ENCODE results near the gene ZBED1.
"Not testable (repeated sequence)": the region's sequence is repeated elsewhere in the genome, so short reads cannot be mapped to it uniquely, and the experiment has no call there.

Gene ZBED1

DNA sequence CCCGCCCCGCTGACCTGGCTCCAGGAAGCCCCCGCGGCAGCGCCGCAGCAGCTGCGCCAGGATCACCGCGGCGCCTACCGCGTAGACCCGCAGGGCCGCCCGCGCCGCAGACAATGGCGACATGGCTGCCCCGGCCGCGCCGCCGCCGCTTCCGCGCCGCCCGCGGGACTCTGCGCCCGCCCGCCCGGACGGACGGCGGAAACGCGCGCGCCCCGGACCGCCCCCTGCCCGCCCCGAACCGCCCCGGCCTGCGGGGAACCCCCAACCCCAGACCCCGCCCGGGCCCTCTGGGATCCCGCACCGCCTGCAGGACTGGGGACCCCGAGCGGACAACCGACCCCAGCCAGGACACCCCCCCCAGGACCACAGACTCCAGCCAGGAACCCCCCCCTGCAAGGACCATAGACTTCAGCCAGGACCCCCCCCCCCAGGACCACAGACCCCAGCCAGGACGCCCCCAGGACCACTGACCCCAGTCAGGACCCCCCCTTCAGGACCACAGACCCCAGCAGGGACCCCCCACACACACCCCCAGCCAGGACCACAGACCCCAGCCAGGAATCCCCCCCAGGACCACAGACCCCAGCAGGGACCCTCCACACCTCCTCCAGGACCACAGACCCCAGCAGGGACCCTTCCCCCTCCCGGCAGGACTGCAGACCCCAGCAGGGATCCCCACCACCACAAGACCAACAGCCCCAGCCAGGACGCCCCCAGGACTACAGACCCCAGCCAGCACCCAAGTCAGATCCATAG, at the start of gene ZBED1, which contains the start of gene DHRSX:
Gene ZBED1, minus strand, starts transcription at position 174 of the 756 bp plus-strand sequence. CDS start 10,257 bp downstream, outside the sequence.
Gene DHRSX, minus strand, starts transcription at position 174 of the 756 bp plus-strand sequence. Its CDS starts 51 bp downstream, at position 123.
- in situ Hi-C loops (cut with MboI; ENCODE audit: low sequenced_read_pairs), result no loop called here

DNA sequence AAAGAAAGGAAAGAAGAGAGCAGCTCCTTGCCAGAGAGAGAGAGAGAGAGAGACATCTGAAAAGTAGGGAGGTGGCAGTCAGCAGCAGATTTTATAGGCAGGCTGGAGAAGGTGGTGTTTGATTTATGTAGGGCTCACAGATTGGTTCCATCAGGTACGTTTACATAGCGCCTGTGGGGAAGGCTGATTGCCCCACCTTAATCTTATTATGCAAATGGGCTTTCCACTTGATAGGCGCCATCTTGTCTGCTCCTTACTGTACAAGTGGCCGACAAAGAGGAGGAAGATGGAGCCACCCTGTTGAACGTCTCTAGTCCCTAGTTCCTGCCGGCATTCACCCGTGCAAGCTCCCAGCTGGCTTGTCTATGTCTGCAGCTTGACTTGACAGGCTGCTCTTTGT, 49.1 kb upstream of the ZBED1 start:
- in situ Hi-C loops (cut with MboI; ENCODE audit: low sequenced_read_pairs), result no loop called here

GRCh38 chrX:2548711-2549423, 48.1 kb upstream of the ZBED1 start:
- in situ Hi-C loops (cut with MboI; ENCODE audit: low sequenced_read_pairs), result no loop called here

GRCh38 chrX:2547736-2548135, 47.0 kb upstream of the ZBED1 start:
- in situ Hi-C loops (cut with MboI; ENCODE audit: low sequenced_read_pairs), result no loop called here

DNA sequence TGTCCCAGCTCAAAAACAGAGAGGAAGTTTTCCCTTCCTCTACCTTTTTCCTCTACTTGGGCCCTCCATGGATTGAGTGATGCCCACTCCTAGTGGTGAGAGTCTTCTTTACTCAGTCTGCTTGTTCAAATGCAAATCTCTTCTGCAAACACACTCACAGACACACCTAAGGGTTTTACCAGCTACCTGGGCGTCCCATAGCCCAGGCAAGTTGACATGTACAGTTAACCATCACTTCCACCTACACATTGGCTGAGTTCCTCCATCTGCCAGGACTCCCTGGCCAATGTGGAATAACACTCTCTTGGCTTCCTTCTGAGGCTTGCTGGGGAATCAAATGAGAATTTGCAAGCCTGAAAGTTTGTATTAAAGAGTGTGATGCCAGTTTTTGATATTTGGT, 45.7 kb upstream of the ZBED1 start:
- in situ Hi-C loops (cut with MboI; ENCODE audit: low sequenced_read_pairs), result no loop called here

- in situ Hi-C loops (cut with MboI; ENCODE audit: low sequenced_read_pairs), result no loop called here
Measured at GRCh38 chrX:2545144-2545543, 44.4 kb upstream of the ZBED1 start.

GRCh38 chrX:2542826-2543521, 42.2 kb upstream of the ZBED1 start:
- in situ Hi-C loops (cut with MboI; ENCODE audit: low sequenced_read_pairs), result no loop called here

- in situ Hi-C loops (cut with MboI; ENCODE audit: low sequenced_read_pairs), result no loop called here
Measured at GRCh38 chrX:2541603-2542002, 40.8 kb upstream of the ZBED1 start.

- in situ Hi-C loops (cut with MboI; ENCODE audit: low sequenced_read_pairs), result no loop called here
Measured at GRCh38 chrX:2540426-2540947, 39.7 kb upstream of the ZBED1 start.

DNA sequence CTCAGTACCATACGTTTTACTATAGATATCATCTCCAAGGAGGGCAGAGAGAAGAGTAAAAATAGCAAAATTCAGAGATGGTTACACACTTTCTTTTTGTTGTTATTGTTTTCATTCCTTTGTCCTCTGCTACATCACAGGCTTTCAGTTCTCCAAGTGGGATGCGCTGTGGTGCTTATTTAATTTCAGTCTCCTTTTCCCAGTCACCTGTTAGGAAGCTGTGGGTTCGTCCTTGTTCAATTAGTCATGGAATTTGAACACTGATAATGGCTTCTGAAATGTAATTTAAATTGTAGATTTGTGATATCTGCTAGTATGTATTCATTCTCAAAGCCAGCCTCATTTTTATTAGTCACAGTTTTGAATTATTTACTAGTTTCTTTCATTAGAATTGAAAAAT, 38.8 kb upstream of the ZBED1 start:
- in situ Hi-C loops (cut with MboI; ENCODE audit: low sequenced_read_pairs), result no loop called here

GRCh38 chrX:2538031-2538757, 37.4 kb upstream of the ZBED1 start:
- in situ Hi-C loops (cut with MboI; ENCODE audit: low sequenced_read_pairs), result no loop called here

DNA sequence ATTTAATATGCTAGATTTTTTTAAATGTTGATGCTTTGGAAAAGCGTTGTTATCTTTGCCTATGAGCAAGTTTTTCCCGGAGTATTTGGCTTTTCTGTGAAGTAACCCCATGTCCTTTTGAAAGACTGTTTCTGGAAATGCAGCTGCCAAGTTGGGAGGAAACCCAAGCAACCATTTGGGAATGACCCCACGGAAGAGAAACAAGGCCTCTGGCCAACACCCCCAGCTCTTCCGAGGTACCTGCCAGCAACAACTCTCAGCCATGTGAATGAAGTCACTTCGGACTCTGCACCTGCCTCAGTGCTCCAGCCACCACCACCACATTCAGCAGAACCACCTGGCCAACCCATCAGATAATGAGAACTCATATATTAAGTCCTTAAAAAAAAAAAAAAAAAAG, 36.2 kb upstream of the ZBED1 start:
- in situ Hi-C loops (cut with MboI; ENCODE audit: low sequenced_read_pairs), result no loop called here

GRCh38 chrX:2536141-2536540, 35.4 kb upstream of the ZBED1 start:
- in situ Hi-C loops (cut with MboI; ENCODE audit: low sequenced_read_pairs), result no loop called here

GRCh38 chrX:2534261-2535021, 33.7 kb upstream of the ZBED1 start:
- in situ Hi-C loops (cut with MboI; ENCODE audit: low sequenced_read_pairs), result not testable (repeated sequence)

DNA sequence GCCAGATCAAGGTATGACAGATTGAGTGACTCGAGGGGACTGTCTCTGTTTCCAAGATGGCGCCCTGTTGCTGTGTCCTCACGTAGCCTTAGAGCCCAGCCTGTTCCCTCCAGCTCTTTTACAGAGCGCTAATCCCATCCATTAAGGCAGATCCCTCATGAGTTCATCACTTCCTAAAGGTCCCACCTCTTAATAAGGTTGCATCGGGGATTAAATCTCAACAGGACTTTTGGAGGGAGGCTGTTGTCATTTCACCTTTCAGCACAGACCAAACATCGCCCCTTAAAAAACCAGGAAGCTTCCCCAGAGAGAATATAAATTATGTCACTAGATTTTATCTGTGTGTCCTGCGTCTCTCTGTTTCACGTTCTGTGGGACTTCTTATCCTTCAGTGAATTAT, 32.6 kb upstream of the ZBED1 start:
- in situ Hi-C loops (cut with MboI; ENCODE audit: low sequenced_read_pairs), result no loop called here

DNA sequence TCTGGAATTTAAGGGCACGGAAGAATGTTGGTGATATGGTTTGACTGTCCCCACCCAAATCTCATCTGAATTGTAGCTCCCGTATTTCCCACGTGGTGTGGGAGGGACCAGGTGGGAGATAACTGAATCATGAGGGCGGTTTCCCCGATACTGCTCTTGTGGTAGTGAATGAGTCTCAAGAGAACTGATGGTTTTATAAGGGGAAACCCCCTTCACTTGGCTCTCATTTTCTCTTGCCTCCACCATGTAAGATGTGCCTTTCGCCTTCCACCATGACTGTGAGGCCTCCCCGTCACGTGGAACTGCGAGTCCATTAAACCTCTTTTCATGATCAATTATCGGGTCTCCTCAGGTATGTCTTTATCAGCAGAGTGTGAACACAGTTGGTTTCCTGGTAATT, 25.6 kb upstream of the ZBED1 start:
- in situ Hi-C loops (cut with MboI; ENCODE audit: low sequenced_read_pairs), result no loop called here

GRCh38 chrX:2523911-2524310, 23.1 kb upstream of the ZBED1 start:
- in situ Hi-C loops (cut with MboI; ENCODE audit: low sequenced_read_pairs), result no loop called here

- in situ Hi-C loops (cut with MboI; ENCODE audit: low sequenced_read_pairs), result no loop called here
Measured at GRCh38 chrX:2521927-2522386, 21.2 kb upstream of the ZBED1 start.

DNA sequence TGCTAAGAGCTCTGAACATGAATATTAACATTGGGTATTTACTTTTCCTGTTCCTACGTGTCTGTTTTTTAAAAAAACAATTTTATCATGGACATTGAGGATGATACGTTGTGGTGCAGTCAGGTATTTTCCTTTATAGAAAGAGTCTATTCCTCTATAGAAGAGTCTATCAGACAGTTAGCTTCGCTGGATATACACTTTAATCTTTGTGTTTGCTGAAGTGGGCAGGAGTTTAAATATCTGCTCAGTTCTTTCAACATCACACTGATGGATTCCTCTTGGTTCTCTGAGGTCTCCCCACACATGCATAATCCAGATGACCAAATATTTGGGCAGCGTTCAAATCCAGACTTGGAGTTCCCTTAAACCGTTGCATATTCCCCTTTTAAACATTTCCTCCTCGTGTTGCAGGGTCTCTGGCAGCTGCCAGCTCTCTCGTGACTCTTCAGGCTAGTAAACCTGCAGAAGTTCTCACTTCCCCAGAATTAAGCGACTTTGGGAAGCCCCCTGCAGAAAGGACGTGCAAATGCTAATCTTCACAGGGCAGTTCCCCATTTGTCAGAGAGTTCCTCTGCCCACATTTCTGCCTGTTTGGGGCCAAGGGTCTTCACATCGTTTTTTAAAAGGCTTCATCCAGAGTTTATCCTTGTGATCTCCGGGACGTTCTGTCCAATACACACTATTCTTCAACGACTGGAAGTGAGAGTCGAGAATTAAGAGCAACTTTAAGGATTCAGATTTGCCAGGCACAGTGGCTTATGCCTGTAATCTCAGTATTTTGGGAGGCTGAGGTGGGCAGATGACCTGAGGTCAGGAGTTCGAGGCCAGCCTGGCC, 20.5 kb upstream of the ZBED1 start:
- in situ Hi-C loops (cut with MboI; ENCODE audit: low sequenced_read_pairs), result no loop called here

Measured in hTERT RPE-1 (cell line).